ENCODE measurements around the gene ZSCAN30. TPM values are rescaled to one million over a fixed set of nuclear protein-coding genes. Genes with fewer than 3 reads are reported as not detected.
A peak's percentile ranks its signal among the peaks of the same experiment; 100 is the strongest.

The ZSCAN30 gene
- total RNA-seq, 1 donor from 2014 or later: 11.3 TPM

GRCh38 chr18:35267161-35267651 is 22.8 kb downstream of the ZSCAN30 start:
- Histone ChIP-seq H3K4me3 (ENCODE audit: low read depth, low read length) (peak overlapping the region; percentile 46), H3K36me3 (ENCODE audit: control insufficient read depth, insufficient read depth, low read length) (no peaks in the 10 kb centered on the region), H3K27me3 (ENCODE audit: control insufficient read depth, insufficient read depth, low read length) (no peaks in the 10 kb centered on the region)
- TF ChIP-seq, protein P1, sequence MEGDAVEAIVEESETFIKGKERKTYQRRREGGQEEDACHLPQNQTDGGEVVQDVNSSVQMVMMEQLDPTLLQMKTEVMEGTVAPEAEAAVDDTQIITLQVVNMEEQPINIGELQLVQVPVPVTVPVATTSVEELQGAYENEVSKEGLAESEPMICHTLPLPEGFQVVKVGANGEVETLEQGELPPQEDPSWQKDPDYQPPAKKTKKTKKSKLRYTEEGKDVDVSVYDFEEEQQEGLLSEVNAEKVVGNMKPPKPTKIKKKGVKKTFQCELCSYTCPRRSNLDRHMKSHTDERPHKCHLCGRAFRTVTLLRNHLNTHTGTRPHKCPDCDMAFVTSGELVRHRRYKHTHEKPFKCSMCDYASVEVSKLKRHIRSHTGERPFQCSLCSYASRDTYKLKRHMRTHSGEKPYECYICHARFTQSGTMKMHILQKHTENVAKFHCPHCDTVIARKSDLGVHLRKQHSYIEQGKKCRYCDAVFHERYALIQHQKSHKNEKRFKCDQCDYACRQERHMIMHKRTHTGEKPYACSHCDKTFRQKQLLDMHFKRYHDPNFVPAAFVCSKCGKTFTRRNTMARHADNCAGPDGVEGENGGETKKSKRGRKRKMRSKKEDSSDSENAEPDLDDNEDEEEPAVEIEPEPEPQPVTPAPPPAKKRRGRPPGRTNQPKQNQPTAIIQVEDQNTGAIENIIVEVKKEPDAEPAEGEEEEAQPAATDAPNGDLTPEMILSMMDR (IDR thresholded peaks at IDR 0.05; ENCODE audit: insufficient read depth, low read length, poor library complexity, severe bottlenecking): no peak
- DNase-seq (ENCODE audit: low read depth): no peak

- no peak for DNase-seq (ENCODE audit: low read depth)
- Histone ChIP-seq H3K4me3 (ENCODE audit: low read depth, low read length) (no peak overlapping the region), H3K27me3 (ENCODE audit: control insufficient read depth, insufficient read depth, low read length) (no peaks in the 10 kb centered on the region), H3K36me3 (ENCODE audit: control insufficient read depth, insufficient read depth, low read length) (no peaks in the 10 kb centered on the region)
- TF ChIP-seq, protein P1 (IDR thresholded peaks at IDR 0.05; ENCODE audit: insufficient read depth, low read length, poor library complexity, severe bottlenecking): no peak
These were observed 25.6 kb downstream of the ZSCAN30 start for GRCh38 chr18:35264409-35264808.

GRCh38 chr18:35256947-35257346 is 33.1 kb downstream of the ZSCAN30 start:
- H3K27me3 ChIP-seq (ENCODE audit: control insufficient read depth, insufficient read depth, low read length): no peaks in the 10 kb centered on the region
- no peaks in the 10 kb centered on the region for H3K36me3 ChIP-seq (ENCODE audit: control insufficient read depth, insufficient read depth, low read length)
- no peak for DNase-seq (ENCODE audit: low read depth)
- TF ChIP-seq, protein P1 (IDR thresholded peaks at IDR 0.05; ENCODE audit: insufficient read depth, low read length, poor library complexity, severe bottlenecking): no peak
- H3K4me3 ChIP-seq (ENCODE audit: low read depth, low read length): no peak overlapping the region

GRCh38 chr18:35253655-35254287 is 36.3 kb downstream of the ZSCAN30 start:
- DNase-seq (ENCODE audit: low read depth): no peak
- Histone ChIP-seq H3K4me3 (ENCODE audit: low read depth, low read length) (no peak overlapping the region), H3K36me3 (ENCODE audit: control insufficient read depth, insufficient read depth, low read length) (no peaks in the 10 kb centered on the region), H3K27me3 (ENCODE audit: control insufficient read depth, insufficient read depth, low read length) (no peaks in the 10 kb centered on the region)
- TF ChIP-seq, protein P1 (IDR thresholded peaks at IDR 0.05; ENCODE audit: insufficient read depth, low read length, poor library complexity, severe bottlenecking): no peak

GRCh38 chr18:35252466-35252865 is 37.6 kb downstream of the ZSCAN30 start:
- TF ChIP-seq, protein P1 (IDR thresholded peaks at IDR 0.05; ENCODE audit: insufficient read depth, low read length, poor library complexity, severe bottlenecking): no peak
- H3K27me3 ChIP-seq (ENCODE audit: control insufficient read depth, insufficient read depth, low read length): no peaks in the 10 kb centered on the region
- no peak overlapping the region for H3K4me3 ChIP-seq (ENCODE audit: low read depth, low read length)
- no peak for DNase-seq (ENCODE audit: low read depth)
- H3K36me3 ChIP-seq (ENCODE audit: control insufficient read depth, insufficient read depth, low read length): no peaks in the 10 kb centered on the region

DNA sequence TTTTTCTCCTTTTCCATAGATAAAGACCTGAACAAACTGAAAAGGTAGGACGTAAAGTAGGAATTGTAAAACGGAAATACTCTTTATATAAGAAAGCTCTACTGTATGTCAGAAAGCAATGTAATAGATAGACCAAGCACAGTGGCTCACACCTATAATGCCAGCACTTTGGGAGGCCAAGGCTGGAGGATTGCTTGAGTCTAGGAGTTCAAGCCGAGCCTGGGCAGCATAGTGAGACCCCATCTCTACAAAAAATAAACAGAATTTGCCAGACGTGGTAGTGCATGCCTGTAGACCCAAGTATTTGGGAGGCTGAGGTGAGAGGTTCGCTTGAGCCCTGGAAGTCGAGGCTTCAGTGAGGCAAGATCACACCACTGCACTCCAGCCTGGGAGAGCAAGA is 41.6 kb downstream of the ZSCAN30 start:
- H3K27me3 ChIP-seq (ENCODE audit: control insufficient read depth, insufficient read depth, low read length): no peaks in the 10 kb centered on the region
- no peak overlapping the region for H3K4me3 ChIP-seq (ENCODE audit: low read depth, low read length)
- TF ChIP-seq, protein P1 (IDR thresholded peaks at IDR 0.05; ENCODE audit: insufficient read depth, low read length, poor library complexity, severe bottlenecking): no peak
- H3K36me3 ChIP-seq (ENCODE audit: control insufficient read depth, insufficient read depth, low read length): peaks cover 3% of the 10 kb centered on the region
- no peak for DNase-seq (ENCODE audit: low read depth)
